Activated CD4-positive, alpha-beta T cell treated with anti-CD3 and anti-CD28 coated beads, Interleukin-2, Interleukin-6, amounts not matched to agents 100 ng/mL and 50 ng/mL, durations not matched to agents 16 hours and 8 hours (primary cell): Measurements from ENCODE around the gene DYNLRB1.
"Not testable (repeated sequence)": the region's sequence is repeated elsewhere in the genome, so short reads cannot be mapped to it uniquely, and the experiment has no call there.

Source experiments
- DNase-seq: peaks from one replicate; pipeline ENCODE4 v3.0.0-alpha.2; 2020

The DYNLRB1 gene

DNA sequence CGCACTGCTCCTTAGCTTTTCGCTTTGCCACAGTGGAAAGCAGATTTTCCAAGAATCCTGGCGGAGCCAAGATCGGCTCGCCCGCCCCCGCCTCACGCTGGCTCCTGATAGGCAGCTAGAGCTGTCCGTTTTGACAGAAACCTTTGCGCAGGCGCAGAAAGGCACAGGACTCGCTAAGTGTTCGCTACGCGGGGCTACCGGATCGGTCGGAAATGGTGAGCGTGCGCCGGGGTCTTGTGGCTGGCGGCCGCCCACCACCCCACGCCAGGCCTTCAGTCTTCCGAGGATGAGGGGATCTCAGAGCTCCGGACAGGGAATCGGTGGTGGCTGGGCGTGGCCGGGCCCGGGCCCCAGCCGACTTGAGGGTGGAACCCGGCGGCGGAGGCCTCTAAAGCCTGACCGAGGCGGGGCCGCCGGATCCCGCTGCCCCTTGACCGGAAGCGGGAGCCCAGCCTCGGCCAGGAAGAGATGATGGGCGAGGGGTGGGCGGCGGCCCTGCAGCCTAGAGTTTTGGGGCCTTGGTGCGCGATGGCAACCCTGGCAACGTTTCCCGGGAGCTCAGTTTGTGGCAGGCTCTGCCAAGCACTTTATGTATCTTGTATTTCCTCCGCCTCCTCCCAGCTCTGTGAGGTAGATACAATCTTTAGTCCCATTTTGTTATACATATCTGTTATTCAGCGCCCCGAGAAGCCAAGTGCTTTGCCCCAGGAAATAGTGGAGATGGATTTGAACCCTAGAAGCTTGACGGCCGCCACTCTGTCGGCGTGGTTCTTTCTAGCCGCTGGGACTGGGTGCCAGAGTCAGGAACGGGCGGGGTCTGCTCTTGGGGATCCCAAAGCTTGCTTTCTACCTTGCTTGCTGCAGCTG is at the start of gene DYNLRB1:
TSS of gene DYNLRB1 (plus strand) at position 176 of the 867 bp plus-strand sequence. CDS start at position 213, 37 bp downstream.
- peak; percentile 96 for DNase-seq

DNA sequence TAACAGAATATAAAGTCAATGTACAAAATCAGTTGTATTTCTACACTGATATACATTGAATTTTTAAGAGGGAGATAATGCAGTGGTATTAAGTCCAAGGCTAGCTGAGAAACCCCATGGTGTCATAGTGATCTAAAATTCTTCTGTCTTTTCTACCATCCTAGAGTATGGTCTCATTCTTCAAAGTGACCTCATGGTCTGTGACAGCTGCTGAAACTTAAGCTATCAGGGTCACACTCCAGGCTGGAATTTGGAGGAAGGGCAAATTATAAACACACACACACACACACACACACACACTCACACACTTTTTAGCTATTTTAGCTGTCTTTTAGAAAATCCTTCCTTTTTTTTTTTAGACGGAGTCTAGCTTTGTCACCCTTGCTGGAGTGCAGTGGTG is 47.3 kb upstream of the DYNLRB1 start:
- DNase-seq = no peak

- no peak for DNase-seq
Measured at GRCh38 chr20:34472246-34472925, 43.8 kb upstream of the DYNLRB1 start.

DNA sequence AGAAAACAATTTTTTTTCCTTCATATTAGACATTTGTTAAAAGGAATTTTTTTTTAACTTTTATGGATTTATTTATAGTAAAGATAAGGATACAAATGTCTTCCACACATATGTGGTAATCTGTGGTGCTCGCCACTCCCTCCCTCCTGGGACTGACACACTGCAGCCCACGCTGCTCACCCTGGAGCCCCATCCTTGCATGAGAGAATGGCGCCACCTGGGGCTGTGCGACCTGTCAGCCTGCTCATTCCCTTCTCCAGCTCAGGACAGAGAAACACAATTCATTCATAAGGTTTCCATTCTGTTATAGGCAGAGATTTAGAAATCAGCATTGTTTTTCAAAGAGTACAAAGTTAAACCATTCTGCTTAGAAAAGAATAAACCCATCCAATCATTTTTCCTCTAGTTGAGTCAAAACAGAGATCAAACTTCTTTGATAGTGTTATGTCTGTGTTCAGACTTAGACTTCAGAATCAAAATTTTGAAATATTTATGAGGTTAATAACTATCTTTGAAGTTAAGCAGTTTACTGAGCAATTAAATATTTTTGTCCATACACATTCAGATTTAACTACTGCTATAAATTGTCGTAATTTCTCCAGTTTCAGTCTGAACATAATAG is 42.8 kb upstream of the DYNLRB1 start:
- DNase-seq = peak; percentile 39

GRCh38 chr20:34475979-34476736 is 40.1 kb upstream of the DYNLRB1 start:
- DNase-seq = peak; percentile 27

- no peak for DNase-seq
Measured at GRCh38 chr20:34479627-34480026, 36.6 kb upstream of the DYNLRB1 start.

DNA sequence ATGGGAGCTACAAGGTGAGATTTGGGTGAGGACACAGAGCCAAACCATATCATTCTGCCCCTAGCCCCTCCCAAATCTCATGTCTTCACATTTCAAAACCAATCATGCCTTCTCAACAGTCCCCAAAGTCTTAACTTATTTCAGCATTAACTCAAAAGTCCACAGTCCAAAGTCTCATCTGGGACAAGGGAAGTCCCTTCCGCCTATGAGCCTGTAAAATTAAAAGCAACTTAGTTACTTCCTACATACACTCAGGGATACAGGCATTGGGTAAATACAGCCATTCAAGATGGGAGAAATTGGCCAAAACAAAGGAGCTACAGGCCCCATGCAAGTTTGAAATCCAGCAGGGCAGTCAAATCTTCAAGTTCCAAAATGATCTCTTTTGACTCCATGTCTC is 34.1 kb upstream of the DYNLRB1 start:
- DNase-seq = not testable (repeated sequence)

GRCh38 chr20:34483585-34484220 is 32.5 kb upstream of the DYNLRB1 start:
- DNase-seq = not testable (repeated sequence)

DNA sequence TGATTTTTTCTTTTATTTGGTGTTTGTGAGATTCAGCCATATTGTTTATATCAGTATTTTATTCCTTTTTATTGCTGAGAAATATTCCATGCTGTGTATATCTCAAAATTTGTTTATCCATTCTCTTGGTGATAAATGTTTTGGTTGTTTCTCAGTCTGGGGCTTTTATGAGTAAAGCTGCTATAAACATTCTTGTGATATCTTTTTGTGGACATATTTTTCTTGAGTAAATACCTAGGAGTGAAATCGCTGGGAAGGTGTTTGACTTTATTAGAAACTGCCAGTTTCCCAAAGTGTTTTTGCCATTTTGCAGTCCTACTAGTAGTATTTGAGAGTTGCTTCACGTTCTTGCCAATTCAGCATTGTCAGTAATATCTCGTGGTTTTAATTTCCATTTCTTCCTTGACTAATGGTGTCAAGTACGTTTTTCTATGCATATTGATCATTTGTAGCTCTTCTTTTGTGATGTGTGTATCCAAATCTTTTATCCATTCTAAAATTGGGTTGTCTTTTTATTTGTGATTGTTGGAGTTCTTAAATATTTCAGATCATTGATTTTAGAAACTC is 31.1 kb upstream of the DYNLRB1 start:
- no peak for DNase-seq

- DNase-seq = no peak
Measured at GRCh38 chr20:34491226-34491931, 24.8 kb upstream of the DYNLRB1 start.

DNA sequence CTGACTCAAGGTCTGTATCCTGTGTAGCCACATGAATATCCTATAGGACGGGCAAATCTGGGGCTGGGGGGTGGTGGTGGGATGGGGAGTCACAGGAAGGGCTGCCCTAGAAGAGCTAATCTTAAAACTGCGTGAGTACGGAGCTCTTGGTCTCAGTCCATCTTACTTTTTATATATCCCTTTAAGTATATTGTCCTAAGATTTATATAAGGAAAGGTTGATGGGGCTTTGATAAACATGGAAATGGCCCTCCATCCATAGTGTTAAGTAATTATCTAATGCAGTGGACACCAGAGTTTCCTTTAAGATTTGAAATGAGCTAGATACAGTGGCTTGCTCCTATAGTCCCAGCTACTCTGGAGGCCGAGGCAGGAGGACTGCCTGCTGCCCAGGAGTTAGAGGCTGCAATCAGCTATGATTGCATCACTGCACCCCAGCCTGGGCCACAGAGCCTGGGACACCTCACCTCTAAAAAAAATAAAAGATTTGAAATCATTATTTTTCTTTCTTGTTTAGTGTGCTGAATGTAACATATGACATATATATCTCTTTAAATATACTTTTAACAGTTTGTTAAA is 24.2 kb upstream of the DYNLRB1 start:
- no peak for DNase-seq

GRCh38 chr20:34493646-34494045 is 22.6 kb upstream of the DYNLRB1 start:
- DNase-seq = no peak

- no peak for DNase-seq
Measured at GRCh38 chr20:34495307-34495706, 20.9 kb upstream of the DYNLRB1 start.

- no peak for DNase-seq
Measured at GRCh38 chr20:34495916-34496315, 20.3 kb upstream of the DYNLRB1 start.

DNA sequence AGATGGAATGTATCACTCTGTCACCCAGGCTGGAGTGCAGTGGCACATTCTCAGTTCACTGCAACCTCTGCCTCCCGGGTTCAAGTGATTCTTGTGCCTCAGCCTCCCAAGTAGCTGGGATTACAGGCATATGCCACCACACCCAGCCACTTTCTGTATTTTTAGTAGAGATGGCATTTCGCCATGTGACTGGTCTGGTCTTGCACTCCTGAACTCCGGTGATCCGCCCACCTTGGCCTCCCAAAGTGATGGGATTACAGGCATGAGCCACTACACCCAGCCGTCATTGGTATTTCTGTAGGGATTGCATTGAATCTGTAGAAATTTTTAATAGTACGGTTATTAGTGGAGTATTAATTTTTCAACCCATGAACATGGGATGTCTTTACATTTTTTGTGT is 18.6 kb upstream of the DYNLRB1 start:
- not testable (repeated sequence) for DNase-seq

GRCh38 chr20:34500823-34501222 is 15.4 kb upstream of the DYNLRB1 start:
- no peak for DNase-seq

DNA sequence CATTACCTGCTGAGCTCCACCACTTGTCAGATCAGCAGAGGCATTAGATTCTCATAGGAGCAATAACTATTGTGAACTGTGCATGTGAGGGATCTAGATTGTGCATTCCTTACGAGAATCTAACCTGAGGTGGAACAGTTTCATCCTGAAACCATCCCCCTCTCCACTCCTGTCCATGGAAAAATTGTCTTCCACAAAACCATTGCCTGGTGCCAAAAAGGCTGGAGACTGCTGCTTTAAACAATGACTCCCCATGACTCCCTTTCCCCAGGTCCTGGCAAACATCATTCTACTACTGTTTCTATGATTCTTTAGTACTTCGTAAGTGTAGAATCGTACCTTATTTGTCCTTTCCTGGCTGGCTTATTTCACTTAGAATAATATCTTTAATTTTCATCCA is 9.7 kb upstream of the DYNLRB1 start:
- DNase-seq = no peak

GRCh38 chr20:34507702-34508413 is 8.4 kb upstream of the DYNLRB1 start:
- no peak for DNase-seq

GRCh38 chr20:34510575-34510974 is 5.6 kb upstream of the DYNLRB1 start:
- no peak for DNase-seq

DNA sequence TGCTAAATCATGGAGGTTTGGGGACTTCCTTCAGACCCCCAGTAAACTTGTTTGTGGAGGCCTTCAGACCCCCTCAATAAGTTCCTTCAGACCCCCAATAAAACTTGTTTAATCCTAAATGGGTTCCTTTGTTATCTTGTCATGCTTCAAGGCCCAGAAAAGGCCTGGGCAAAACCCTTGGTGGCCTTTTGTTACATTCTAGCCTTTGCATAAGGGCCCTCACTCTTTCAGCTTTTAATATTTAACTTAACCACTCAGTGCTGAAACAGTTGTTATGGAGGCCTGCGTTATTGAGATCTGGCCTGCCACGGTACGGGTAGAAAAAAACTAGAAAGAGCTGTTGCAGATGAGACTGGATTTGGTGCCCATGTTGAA is 4.3 kb upstream of the DYNLRB1 start:
- DNase-seq = no peak
